BE2C (cell line): ENCODE data around the gene PRR15L.
"Not testable (repeated sequence)": the region's sequence is repeated elsewhere in the genome, so short reads cannot be mapped to it uniquely, and the experiment has no call there.

ENCODE experiments used
- DNase-seq: peaks from one replicate; pipeline ENCODE4 v3.0.0-alpha.2; 2020
- H3K27me3 ChIP-seq: fragments of 250-450 bp; sonication (Bioruptor Pico); 2 replicates; pipeline ENCODE4 v1.5.1; 2020; ENCODE audit warnings: mild to moderate bottlenecking
- H3K36me3 ChIP-seq: fragments of 250-450 bp; sonication (Bioruptor Pico); 2 replicates; pipeline ENCODE4 v1.5.1; 2020; ENCODE audit warnings: mild to moderate bottlenecking
- H3K4me1 ChIP-seq: fragments of 250-450 bp; sonication (Bioruptor Pico); 2 replicates; pipeline ENCODE4 v1.5.1; 2020
- H3K4me3 ChIP-seq: 2 replicates; pipeline ENCODE4 v1.5.1; 2011; ENCODE audit warnings: low read depth, low read length
- H3K9me3 ChIP-seq: fragments of 250-450 bp; sonication (Bioruptor Pico); 2 replicates; pipeline ENCODE4 v1.5.1; 2020
- TF ChIP-seq, protein P1 (sequence below): IDR thresholded peaks from 2 replicates; pipeline ENCODE4 v1.5.1; 2012; ENCODE audit warnings: mild to moderate bottlenecking, low read depth, low read length

Gene PRR15L

DNA sequence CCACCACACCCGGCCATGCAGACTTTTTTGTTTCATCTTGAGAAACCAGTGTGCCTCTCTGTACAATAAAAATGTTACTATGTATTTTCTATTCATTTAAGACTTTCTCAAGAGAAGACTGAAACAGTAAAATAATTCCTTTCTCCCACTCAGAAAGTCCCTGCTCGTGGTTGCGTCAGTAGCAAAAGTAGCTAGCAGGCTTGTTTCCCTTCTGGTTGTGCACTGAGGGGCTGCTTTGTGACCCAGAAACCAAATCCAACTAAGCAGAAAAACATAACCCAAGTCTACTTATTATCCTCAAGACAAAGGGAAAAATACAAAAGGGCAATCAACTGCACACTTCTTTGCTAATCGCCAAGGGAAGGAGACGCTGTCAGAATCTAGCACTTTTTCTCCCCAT lies 19.7 kb downstream of the PRR15L start:
- no peak for DNase-seq
- no peaks in the 10 kb centered on the region for H3K27me3 ChIP-seq
- no peaks in the 10 kb centered on the region for H3K4me1 ChIP-seq
- H3K36me3 ChIP-seq, result no peaks in the 10 kb centered on the region
- H3K4me3 ChIP-seq, result no peak overlapping the region
- TF ChIP-seq, protein P1, sequence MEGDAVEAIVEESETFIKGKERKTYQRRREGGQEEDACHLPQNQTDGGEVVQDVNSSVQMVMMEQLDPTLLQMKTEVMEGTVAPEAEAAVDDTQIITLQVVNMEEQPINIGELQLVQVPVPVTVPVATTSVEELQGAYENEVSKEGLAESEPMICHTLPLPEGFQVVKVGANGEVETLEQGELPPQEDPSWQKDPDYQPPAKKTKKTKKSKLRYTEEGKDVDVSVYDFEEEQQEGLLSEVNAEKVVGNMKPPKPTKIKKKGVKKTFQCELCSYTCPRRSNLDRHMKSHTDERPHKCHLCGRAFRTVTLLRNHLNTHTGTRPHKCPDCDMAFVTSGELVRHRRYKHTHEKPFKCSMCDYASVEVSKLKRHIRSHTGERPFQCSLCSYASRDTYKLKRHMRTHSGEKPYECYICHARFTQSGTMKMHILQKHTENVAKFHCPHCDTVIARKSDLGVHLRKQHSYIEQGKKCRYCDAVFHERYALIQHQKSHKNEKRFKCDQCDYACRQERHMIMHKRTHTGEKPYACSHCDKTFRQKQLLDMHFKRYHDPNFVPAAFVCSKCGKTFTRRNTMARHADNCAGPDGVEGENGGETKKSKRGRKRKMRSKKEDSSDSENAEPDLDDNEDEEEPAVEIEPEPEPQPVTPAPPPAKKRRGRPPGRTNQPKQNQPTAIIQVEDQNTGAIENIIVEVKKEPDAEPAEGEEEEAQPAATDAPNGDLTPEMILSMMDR, result no peak
- 0 out of 2 replicates have a peak, but pooled peaks cover 4% of the 10 kb centered on the region for H3K9me3 ChIP-seq

DNA sequence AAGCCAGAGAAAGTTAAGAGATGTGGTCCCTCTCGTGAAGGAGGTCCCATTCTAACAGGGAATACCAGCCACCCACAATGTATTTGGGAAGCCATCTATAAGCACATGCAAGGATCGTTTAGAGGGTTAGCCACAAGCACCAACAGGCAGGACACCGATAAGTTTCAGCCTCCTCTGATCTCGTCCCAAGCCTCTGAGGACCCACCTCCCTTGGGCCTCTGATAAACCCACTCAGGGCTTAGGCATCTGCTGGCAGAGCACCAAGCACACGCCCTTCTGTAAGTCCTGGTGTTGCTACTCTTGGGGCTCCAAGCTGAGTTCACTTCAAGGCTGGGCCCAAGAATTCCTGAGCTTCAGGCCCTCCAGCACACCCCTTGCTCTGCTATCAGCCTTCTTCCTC lies 21.7 kb downstream of the PRR15L start:
- no peaks in the 10 kb centered on the region for H3K4me1 ChIP-seq
- no peak for DNase-seq
- H3K9me3 ChIP-seq, result 0 out of 2 replicates have a peak, but pooled peaks cover 3% of the 10 kb centered on the region
- H3K4me3 ChIP-seq, result no peak overlapping the region
- H3K36me3 ChIP-seq, result no peaks in the 10 kb centered on the region
- no peaks in the 10 kb centered on the region for H3K27me3 ChIP-seq
- TF ChIP-seq, protein P1, result no peak

DNA sequence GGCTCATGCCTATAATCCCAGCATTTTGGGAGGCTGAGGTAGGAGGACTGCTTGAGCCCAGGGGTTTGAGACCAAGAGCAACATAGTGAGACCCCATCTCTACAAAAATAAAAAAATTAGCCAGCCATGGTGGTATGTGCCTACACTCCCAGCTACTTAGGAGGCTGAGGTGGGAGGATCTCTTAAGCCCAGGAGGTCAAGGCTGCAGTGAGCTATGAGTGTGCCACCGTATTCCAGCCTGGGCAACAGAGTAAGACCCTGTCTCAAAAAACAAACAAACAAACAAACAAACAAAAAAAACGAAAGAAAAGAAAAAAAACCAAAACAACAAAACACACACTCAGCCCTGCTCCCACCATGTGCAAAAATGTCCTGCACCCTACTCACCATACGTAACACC lies 22.2 kb downstream of the PRR15L start:
- H3K36me3 ChIP-seq, DNase-seq, H3K4me3 ChIP-seq, H3K4me1 ChIP-seq, H3K27me3 ChIP-seq, H3K9me3 ChIP-seq: not testable (repeated sequence)

DNA sequence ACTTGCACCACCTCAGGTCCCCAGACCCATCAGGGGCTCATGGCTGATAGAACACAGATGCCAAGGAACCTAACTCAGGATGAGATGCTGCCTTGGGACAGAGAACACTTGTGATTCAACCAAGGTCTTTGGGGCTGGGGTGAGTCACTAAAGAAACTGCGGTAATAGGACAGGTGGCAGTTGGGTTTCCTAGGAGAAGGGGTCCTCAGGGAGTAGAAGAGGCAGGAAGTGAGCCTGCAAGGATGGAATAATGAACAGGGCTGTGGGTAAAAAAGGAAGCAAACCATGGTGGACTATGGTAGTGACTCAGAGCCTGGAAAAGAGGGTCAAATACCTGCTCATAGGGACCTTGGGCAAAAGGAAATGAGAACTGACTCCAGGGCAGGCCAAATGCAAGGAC lies 22.8 kb downstream of the PRR15L start:
- TF ChIP-seq, protein P1, result no peak
- no peaks in the 10 kb centered on the region for H3K4me1 ChIP-seq
- no peak overlapping the region for H3K4me3 ChIP-seq
- no peaks in the 10 kb centered on the region for H3K9me3 ChIP-seq
- H3K36me3 ChIP-seq, result no peaks in the 10 kb centered on the region; the same call in 1 of the 2 replicates
- no peaks in the 10 kb centered on the region for H3K27me3 ChIP-seq
- no peak for DNase-seq

DNA sequence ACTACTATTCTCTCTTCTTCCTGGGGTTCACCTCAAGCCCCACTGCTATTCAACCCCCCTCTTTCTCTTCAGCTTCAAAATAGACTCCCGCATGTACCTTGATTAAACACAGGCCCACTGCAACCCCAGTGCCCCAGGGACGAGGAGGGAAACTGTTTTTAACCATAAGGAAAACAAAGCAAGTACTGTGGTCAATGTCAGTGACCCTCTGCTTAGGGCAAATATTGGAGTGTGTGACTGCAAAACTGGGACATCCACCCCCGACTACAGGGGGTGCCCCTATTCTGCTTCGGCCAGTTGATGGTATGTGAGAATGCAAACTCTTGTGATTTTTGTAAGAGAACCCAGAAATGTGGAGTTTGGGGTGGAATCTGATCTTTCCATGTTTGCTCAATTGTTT lies 25.8 kb downstream of the PRR15L start:
- H3K36me3 ChIP-seq, result no peaks in the 10 kb centered on the region; the same call in none of the 2 replicates
- H3K9me3 ChIP-seq, result no peaks in the 10 kb centered on the region
- H3K27me3 ChIP-seq, result no peaks in the 10 kb centered on the region
- no peak for DNase-seq
- no peaks in the 10 kb centered on the region for H3K4me1 ChIP-seq
- TF ChIP-seq, protein P1, result no peak
- H3K4me3 ChIP-seq, result no peak overlapping the region

DNA sequence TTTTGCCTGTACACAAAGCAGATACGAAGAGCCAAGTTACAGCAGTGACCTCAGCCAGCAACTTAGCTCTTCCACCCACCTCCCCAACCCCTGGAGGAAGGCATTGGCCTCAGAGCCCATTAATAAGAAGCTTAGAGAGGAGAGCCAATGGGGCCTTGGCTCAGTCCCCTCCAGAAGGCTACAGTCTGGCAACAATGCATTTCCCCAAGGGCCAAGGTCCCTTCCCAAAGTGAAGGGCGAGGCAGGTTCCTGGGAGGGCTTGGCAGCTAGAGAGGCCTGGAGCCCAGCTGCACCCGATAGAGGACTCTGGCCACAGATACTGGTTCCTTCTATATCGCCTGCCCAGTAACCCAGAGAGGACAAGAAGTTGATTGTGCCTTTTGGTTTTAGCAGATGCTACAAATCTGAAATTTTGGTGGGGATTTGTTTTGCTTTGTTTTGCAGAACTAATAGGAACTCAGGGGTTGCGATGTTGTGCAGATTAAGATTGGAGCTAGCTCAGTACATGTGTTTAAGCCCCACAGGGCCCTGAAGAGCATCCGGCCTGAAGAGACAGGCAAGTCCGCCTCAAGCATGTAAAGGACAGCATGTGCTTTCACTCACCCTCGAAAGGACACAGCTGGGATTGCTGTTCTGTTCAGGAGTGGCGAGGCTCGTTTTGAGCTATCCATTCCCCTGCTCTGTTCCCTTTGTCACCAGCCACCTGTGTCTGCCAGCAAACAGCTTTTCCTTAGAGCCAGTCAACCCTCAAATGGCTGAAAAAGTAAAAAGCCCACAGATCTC lies 28.3 kb downstream of the PRR15L start:
- no peak for DNase-seq
- H3K36me3 ChIP-seq, result peaks cover 13% of the 10 kb centered on the region
- no peaks in the 10 kb centered on the region for H3K27me3 ChIP-seq

More for the DNA sequence above, 28.3 kb downstream of the PRR15L start:
- H3K4me3 ChIP-seq, result no peak overlapping the region
- H3K9me3 ChIP-seq, result no peaks in the 10 kb centered on the region
- no peaks in the 10 kb centered on the region for H3K4me1 ChIP-seq
- TF ChIP-seq, protein P1, result no peak
